Activated gamma-delta T cell (primary cell): ENCODE measurements around the gene TCFL5.

Source experiments
- DNase-seq: peaks from one replicate; lab custom pipeline; 2025; lab: John Stamatoyannopoulos, UW

Gene TCFL5

GRCh38 chr20:62822239-62822787 lies 39.3 kb downstream of the TCFL5 start:
- DNase-seq = no peak

GRCh38 chr20:62821726-62822210 lies 39.9 kb downstream of the TCFL5 start:
- DNase-seq = no peak

- no peak for DNase-seq
Observed at GRCh38 chr20:62820962-62821725, 40.5 kb downstream of the TCFL5 start.

- no peak for DNase-seq
Observed at GRCh38 chr20:62820208-62820961, 41.2 kb downstream of the TCFL5 start.

- DNase-seq = no peak
Observed at GRCh38 chr20:62819494-62820174, 42.0 kb downstream of the TCFL5 start.

- DNase-seq = no peak
Observed at GRCh38 chr20:62818592-62819493, 42.8 kb downstream of the TCFL5 start.

GRCh38 chr20:62817975-62818591 lies 43.5 kb downstream of the TCFL5 start:
- DNase-seq = no peak

GRCh38 chr20:62816884-62817873 lies 44.4 kb downstream of the TCFL5 start, which contains the start of gene COL9A3:
Gene COL9A3 (plus strand): TSS chr20:62817050. CDS start chr20:62817065, 15 bp downstream.
- DNase-seq = no peak

GRCh38 chr20:62816031-62816883 lies 45.4 kb downstream of the TCFL5 start:
- no peak for DNase-seq

GRCh38 chr20:62815066-62815991 lies 46.3 kb downstream of the TCFL5 start:
- DNase-seq = no peak

GRCh38 chr20:62814709-62815065 lies 46.9 kb downstream of the TCFL5 start:
- no peak for DNase-seq

- DNase-seq = no peak
Observed at GRCh38 chr20:62814060-62814708, 47.4 kb downstream of the TCFL5 start.

GRCh38 chr20:62813588-62813987 lies 48.0 kb downstream of the TCFL5 start:
- DNase-seq = no peak

GRCh38 chr20:62812907-62813200 lies 48.8 kb downstream of the TCFL5 start:
- no peak for DNase-seq

GRCh38 chr20:62812181-62812906 lies 49.3 kb downstream of the TCFL5 start:
- DNase-seq = no peak

- no peak for DNase-seq
Observed at GRCh38 chr20:62811720-62812119, 49.9 kb downstream of the TCFL5 start.
